Esophagus muscularis mucosa (tissue), 4 donors: ENCODE measurements around the gene ANKRD11.

Experiments used
- CTCF ChIP-seq, 3 experiments: fragments of 200-600 bp in 2 of 3; fragments of 450-650 bp in 1 of 3; sonication (generic) in 2 of 3; IDR thresholded peaks; one replicate each; pipeline ENCODE4 v1.5.1; 2017 to 2019; ENCODE audit warnings: antibody characterized with exemption in 3 of 3, mild to moderate bottlenecking in 2 of 3, moderate library complexity in 1 of 3
- EP300 ChIP-seq: sonication (generic); formaldehyde crosslinking; IDR thresholded peaks from one replicate; pipeline ENCODE4 v1.6.1; 2017; ENCODE audit warnings: antibody characterized with exemption
- POLR2A ChIP-seq: fragments of 450-650 bp; IDR thresholded peaks from one replicate; pipeline ENCODE4 v1.6.1; 2017; ENCODE audit warnings: antibody characterized with exemption, moderate library complexity, mild to moderate bottlenecking, low read depth

GRCh38 chr16:89510526-89510925 lies 20.2 kb upstream of the ANKRD11 start:
- TF ChIP-seq CTCF (IDR thresholded peaks at IDR 0.05) (no peak), POLR2A (no peak), EP300 (no peak)
